K562 (cell line): ENCODE data around the gene NUAK2. TPM values are rescaled to one million over a fixed set of nuclear protein-coding genes. Genes with fewer than 3 reads are reported as not detected.

Experiments used
- ATAC-seq: fragments of 200-7000 bp; cut with Tn5 transposase; 3 replicates; pipeline ENCODE4 v1.9.1; 2020; ENCODE audit warnings: moderate library complexity
- BruUV-seq: library from RNA; stranded (reverse); fragments of 400-500 nt; replicated peaks from 2 replicates; lab custom pipeline; 2021; lab: Mats Ljungman, UMichigan
- CTCF ChIA-PET: fragments of 300-600 bp; formaldehyde crosslinking; extraction: SDS; loops from one replicate; lab custom pipeline; 2021; ENCODE audit warnings: low intra/inter-chr PET ratio; lab: Yijun Ruan, JAX
- POLR2A ChIA-PET: fragments of 300-600, 350-650 bp; sonication (Branson Sonifier 250); formaldehyde crosslinking; extraction: SDS; loops from one replicate; lab custom pipeline; 2021; ENCODE audit warnings: antibody characterized with exemption, inconsistent platforms; lab: Yijun Ruan, JAX
- DNase-seq, 4 experiments: peaks; one replicate each; pipeline versions ENCODE4 v3.0.0 to v3.0.0-alpha.2; 2011 to 2018; ENCODE audit warnings: low spot score in 3 of 4, mixed read lengths in 3 of 4; ENCODE audit errors: extremely low read depth in 1 of 4
- FAIRE-seq: peaks from 2 replicates; lab custom pipeline; 2011; peaks lifted over from hg19 to GRCh38; lab: Jason Lieb, UNC
- H2AFZ ChIP-seq: 2 replicates; pipeline ENCODE4 v1.6.0; 2011; ENCODE audit warnings: low read depth, low read length, control low read depth, inconsistent platforms
- H3K27ac ChIP-seq: fragments of 200-600 bp; 3 replicates; pipeline ENCODE4 v1.8.0; 2011; ENCODE audit warnings: low read depth, mild to moderate bottlenecking, control low read depth, inconsistent platforms, low read length, moderate library complexity, mixed read lengths; ENCODE audit errors: extremely low read depth
- H3K27me3 ChIP-seq, 2 experiments: fragments of 300-600 bp in 1 of 2; 2 replicates in 1 of 2; 3 replicates in 1 of 2; pipeline versions ENCODE4 v1.6.0 to v1.8.0; 2011; ENCODE audit warnings: inconsistent platforms in 2 of 2, low read length in 2 of 2, mild to moderate bottlenecking in 1 of 2, mixed read lengths in 1 of 2, moderate library complexity in 1 of 2; ENCODE audit not compliant: control insufficient read depth in 2 of 2, insufficient read depth in 2 of 2
- H3K36me3 ChIP-seq: fragments of 300-600 bp; 3 replicates; pipeline ENCODE4 v1.8.0; 2011; ENCODE audit warnings: mild to moderate bottlenecking, low read length, inconsistent platforms; ENCODE audit not compliant: control insufficient read depth, insufficient read depth
- H3K4me1 ChIP-seq, 2 experiments: fragments of 200-600 bp in 1 of 2; replicated peaks in 1 of 2; 2 replicates in 1 of 2; 3 replicates in 1 of 2; pipeline versions ENCODE4 v1.5.1 to v1.8.0; 2011; ENCODE audit warnings: inconsistent platforms in 2 of 2, low read length in 2 of 2, mild to moderate bottlenecking in 1 of 2, mixed read lengths in 1 of 2, moderate library complexity in 1 of 2; ENCODE audit not compliant: control insufficient read depth in 2 of 2, insufficient read depth in 2 of 2
- H3K4me2 ChIP-seq: 2 replicates; pipeline ENCODE4 v1.6.1; 2011; ENCODE audit warnings: low read length, control low read depth, inconsistent platforms, mixed read lengths; ENCODE audit not compliant: insufficient read depth
- H3K4me3 ChIP-seq: fragments of 200-600 bp; sonication (generic), shearing (Covaris generic); 2 replicates; pipeline ENCODE4 v1.5.1; 2016; ENCODE audit warnings: control low read depth, inconsistent platforms
- H3K79me2 ChIP-seq: fragments of 200-600 bp; 3 replicates; pipeline ENCODE4 v1.8.0; 2011; ENCODE audit warnings: low read length, inconsistent platforms; ENCODE audit not compliant: control insufficient read depth, insufficient read depth
- H3K9ac ChIP-seq, 2 experiments: 2 replicates each; pipeline versions ENCODE4 v1.6.0 to v1.6.1; 2011; ENCODE audit warnings: low read depth in 2 of 2, low read length in 2 of 2, control low read depth in 1 of 2, inconsistent platforms in 1 of 2, mild to moderate bottlenecking in 1 of 2, mixed read lengths in 1 of 2; ENCODE audit not compliant: insufficient read depth in 1 of 2
- H3K9me1 ChIP-seq: one replicate; pipeline ENCODE4 v1.6.0; 2011; ENCODE audit warnings: inconsistent platforms, mild to moderate bottlenecking, low read length, moderate library complexity; ENCODE audit not compliant: control insufficient read depth, insufficient read depth
- H3K9me3 ChIP-seq: replicated peaks from 2 replicates; pipeline ENCODE4 v1.5.1; 2011; ENCODE audit warnings: low read depth, low read length, inconsistent platforms; ENCODE audit not compliant: control insufficient read depth, insufficient read depth
- H4K20me1 ChIP-seq: replicated peaks from 2 replicates; pipeline ENCODE4 v1.6.1; 2011; ENCODE audit warnings: low read length, inconsistent platforms, mixed read lengths; ENCODE audit not compliant: control insufficient read depth, insufficient read depth
- CBFA2T2 ChIP-seq: fragments of 450-650 bp; conservative IDR thresholded peaks from 2 replicates; pipeline ENCODE4 v1.6.1; 2017; ENCODE audit warnings: mild to moderate bottlenecking
- EZH2 ChIP-seq: IDR thresholded peaks from 2 replicates; pipeline ENCODE4 v1.6.1; 2012; ENCODE audit warnings: low read depth, mild to moderate bottlenecking, inconsistent platforms, low read length, borderline replicate concordance
- FOXP4 ChIP-seq: sonication (generic); formaldehyde crosslinking; IDR thresholded peaks from 2 replicates; pipeline ENCODE4 v1.8.0; 2022; ENCODE audit warnings: mild to moderate bottlenecking, missing genetic modification reagents, borderline replicate concordance
- KDM2B ChIP-seq: fragments of 250-450 bp; sonication (Bioruptor Pico); IDR thresholded peaks from 2 replicates; pipeline ENCODE4 v1.8.0; 2021; ENCODE audit warnings: mild to moderate bottlenecking, moderate library complexity
- KDM5B ChIP-seq: fragments of 200-600 bp; sonication (generic); IDR thresholded peaks from 2 replicates; pipeline ENCODE4 v1.6.1; 2012; ENCODE audit warnings: low read depth, mild to moderate bottlenecking, moderate library complexity, low read length, control low read depth, inconsistent platforms; ENCODE audit not compliant: insufficient replicate concordance
- MNT ChIP-seq, 2 experiments: fragments of 450-650 bp; conservative IDR thresholded peaks; 2 replicates each; pipeline ENCODE4 v1.6.1; 2017; ENCODE audit warnings: mild to moderate bottlenecking in 2 of 2, moderate library complexity in 2 of 2
- RFX1 ChIP-seq: fragments of 450-650 bp; IDR thresholded peaks from 2 replicates; pipeline ENCODE4 v1.6.1; 2016; ENCODE audit warnings: mild to moderate bottlenecking, moderate library complexity
- STAT5B ChIP-seq: fragments of 250-450 bp; sonication (Bioruptor Pico); IDR thresholded peaks from 2 replicates; pipeline ENCODE4 v1.8.0; 2021; ENCODE audit warnings: mild to moderate bottlenecking, inconsistent platforms
- ZNF24 ChIP-seq: fragments of 450-650 bp; IDR thresholded peaks from 2 replicates; pipeline ENCODE4 v1.6.1; 2016
- ZNF318 ChIP-seq, 2 experiments: fragments of 450-650 bp; IDR thresholded peaks; 2 replicates each; pipeline ENCODE4 v1.6.1; 2016; ENCODE audit warnings: mild to moderate bottlenecking in 2 of 2, borderline replicate concordance in 1 of 2, low read depth in 1 of 2, moderate library complexity in 1 of 2
- ZNF780A ChIP-seq: fragments of 250-450 bp; sonication (Bioruptor Pico); IDR thresholded peaks from 2 replicates; pipeline ENCODE4 v1.5.0; 2021; ENCODE audit warnings: mild to moderate bottlenecking
- WGBS: fragments of 100-300 bp; shearing (Covaris generic); methylation state at CpG from one replicate; pipeline ENCODE4 v1.1.6; 2016; ENCODE audit warnings: low coverage, mixed read lengths; ENCODE audit not compliant: insufficient coverage; ENCODE audit errors: missing lambda C conversion rate; 5-methylcytosine and 5-hydroxymethylcytosine counted together
- in situ Hi-C: fragments of 300-500 bp; cut with MboI; formaldehyde crosslinking; loops from 4 replicates; pipeline ENCODE4 v1.15.0; 2018; ENCODE audit warnings: inconsistent platforms, mixed read lengths
- intact Hi-C: fragments of 100-400 bp; cut with micrococcal nuclease; formaldehyde crosslinking; loops from 2 replicates; pipeline ENCODE4 v1.14.2; 2022
- polyA plus RNA-seq, 8 experiments: library from polyadenylated mRNA; depleted of rRNA in 4 of 8; stranded (reverse) in 5 of 8; unstranded in 3 of 8; fragments of >200 nt; fragmentation: Nextera tagmentation in 2 of 8; fragmentation: Illumina TruSeq in 1 of 8; extraction: Ambion mirVana in 2 of 8; extraction: Trizol in 1 of 8; gene quantifications; 2 replicates each; pipeline versions ENCODE4 v1.2.1 to v1.2.3, GENCODE V29; 2011 to 2014; ENCODE audit warnings: inconsistent platforms in 1 of 8, missing spikeins in 1 of 8
- total RNA-seq, 7 experiments: library from RNA; depleted of rRNA in 6 of 7; stranded (reverse); fragments of >200 nt in 6 of 7; fragmentation: Illumina TruSeq in 2 of 7; extraction: Trizol in 2 of 7; gene quantifications; 2 replicates each; pipeline versions ENCODE4 v1.2.1 to v1.2.3, GENCODE V29; 2011 to 2021; ENCODE audit warnings: low replicate concordance in 1 of 7

NUAK2 gene
- total and polyA plus RNA-seq, 9 of the 15 experiments (the other 6 are each of a cell fraction or from before 2014, with no cell fraction given): 0.04 to 0.44 (median 0.14) TPM

- peaks cover 19% of the 10 kb centered on the region for H4K20me1 ChIP-seq
- H3K4me3 ChIP-seq: no peak overlapping the region
- no peak overlapping the region for H2AFZ ChIP-seq
- H3K9ac ChIP-seq: no peak overlapping the region
- no peak overlapping the region for H3K4me2 ChIP-seq
- no peak overlapping the region for H3K27ac ChIP-seq
- ChIA-PET POLR2A (no interaction called here), CTCF (interaction anchor here (8.5 kb wide), 1 partner anchor 50 kb away, joined by 144 read pairs; no protein-coding TSS in a partner anchor)
- H3K36me3 ChIP-seq: no peaks in the 10 kb centered on the region
- no TSS peak for BruUV-seq
- intact Hi-C loops (loop anchor here (2.0 kb wide), 1 partner anchor 93 kb away; no protein-coding TSS in a partner anchor), in situ Hi-C loops (loop anchor here (5.0 kb wide), 1 partner anchor 46 kb away; no protein-coding TSS in a partner anchor)
- H3K27me3 ChIP-seq: peaks cover 41 to 79% of the 10 kb centered on the region in 2 experiments
- peaks cover 3 to 13% of the 10 kb centered on the region in 2 experiments; a peak in 4 of 5 replicates for H3K4me1 ChIP-seq
- H3K9me3 ChIP-seq: no peaks in the 10 kb centered on the region
- FAIRE-seq (no peak), DNase-seq (no peak), ATAC-seq (no peak)
- H3K79me2 ChIP-seq: no peaks in the 10 kb centered on the region
- no peaks in the 10 kb centered on the region for H3K9me1 ChIP-seq
- 6% methylated on average over 6 of the region's 6 CpGs for WGBS
- TF ChIP-seq ZNF780A (no peak), CBFA2T2 (no peak), KDM2B (no peak), EZH2 (no peak), STAT5B (CRISPR knock-in tag) (no peak), ZNF24 (no peak), ZNF318 (IDR thresholded peaks at IDR 0.05; ENCODE audit: borderline replicate concordance in 1 of 2, low read depth in 1 of 2) (no peak), MNT (conservative IDR thresholded peaks at IDR 0.05) (no peak), FOXP4 (CRISPR knock-in tag) (no peak), KDM5B (no peak), RFX1 (no peak)
Observed at GRCh38 chr1:205323794-205324193, 2.2 kb upstream of the NUAK2 start.
